A204.1 (cell line): ENCODE measurements around the gene ARL15.

Experiments used
- FAIRE-seq: peaks from 2 replicates; lab custom pipeline; 2012; peaks lifted over from hg19 to GRCh38; lab: Jason Lieb, UNC

The ARL15 gene

GRCh38 chr5:54205453-54205852, 104.9 kb downstream of the ARL15 start:
- no peak for FAIRE-seq

GRCh38 chr5:54197018-54197417, 113.4 kb downstream of the ARL15 start:
- no peak for FAIRE-seq

GRCh38 chr5:54195701-54196100, 114.7 kb downstream of the ARL15 start:
- no peak for FAIRE-seq

- no peak for FAIRE-seq
These were observed 116.1 kb downstream of the ARL15 start for GRCh38 chr5:54194318-54194717.

GRCh38 chr5:54187694-54188093, 122.7 kb downstream of the ARL15 start:
- FAIRE-seq = no peak

- FAIRE-seq = no peak
These were observed 123.4 kb downstream of the ARL15 start for GRCh38 chr5:54186912-54187445.

GRCh38 chr5:54186108-54186507, 124.3 kb downstream of the ARL15 start:
- no peak for FAIRE-seq

- FAIRE-seq = no peak
These were observed 125.6 kb downstream of the ARL15 start for GRCh38 chr5:54184806-54185205.

- FAIRE-seq = no peak
These were observed 129.7 kb downstream of the ARL15 start for GRCh38 chr5:54180630-54181031.

GRCh38 chr5:54178991-54179390, 131.4 kb downstream of the ARL15 start:
- no peak for FAIRE-seq

- no peak for FAIRE-seq
These were observed 132.2 kb downstream of the ARL15 start for GRCh38 chr5:54178207-54178606.

GRCh38 chr5:54177058-54177457, 133.3 kb downstream of the ARL15 start:
- no peak for FAIRE-seq

GRCh38 chr5:54176066-54176830, 134.1 kb downstream of the ARL15 start:
- FAIRE-seq = no peak

GRCh38 chr5:54173251-54173650, 137.1 kb downstream of the ARL15 start:
- no peak for FAIRE-seq

- no peak for FAIRE-seq
These were observed 138.6 kb downstream of the ARL15 start for GRCh38 chr5:54171645-54172384.

- no peak for FAIRE-seq
These were observed 144.7 kb downstream of the ARL15 start for GRCh38 chr5:54165687-54166086.

GRCh38 chr5:54162184-54162583, 148.2 kb downstream of the ARL15 start:
- no peak for FAIRE-seq

- no peak for FAIRE-seq
These were observed 150.0 kb downstream of the ARL15 start for GRCh38 chr5:54160329-54160728.

- FAIRE-seq = no peak
These were observed 150.5 kb downstream of the ARL15 start for GRCh38 chr5:54159893-54160195.

- no peak for FAIRE-seq
These were observed 151.1 kb downstream of the ARL15 start for GRCh38 chr5:54159153-54159892.

GRCh38 chr5:54156577-54156976, 153.8 kb downstream of the ARL15 start:
- no peak for FAIRE-seq

- FAIRE-seq = no peak
These were observed 159.5 kb downstream of the ARL15 start for GRCh38 chr5:54150841-54151240.

GRCh38 chr5:54148858-54149257, 161.5 kb downstream of the ARL15 start:
- no peak for FAIRE-seq
